Left ventricle myocardium superior (tissue), 1 donor: Measurements from ENCODE around the gene SENP6. TPM values are rescaled to one million over a fixed set of nuclear protein-coding genes. Genes with fewer than 3 reads are reported as not detected.
"Not testable (repeated sequence)": the region's sequence is repeated elsewhere in the genome, so short reads cannot be mapped to it uniquely, and the experiment has no call there.

ENCODE experiments used
- ATAC-seq: fragments of 200-7000 bp; cut with Tn5 transposase; one replicate; pipeline ENCODE4 v1.9.1; 2020; ENCODE audit warnings: mild to moderate bottlenecking, moderate library complexity
- DNase-seq: peaks from one replicate; pipeline ENCODE4 v3.0.0-alpha.2; 2020
- intact Hi-C: fragments of 100-400 bp; cut with micrococcal nuclease; formaldehyde crosslinking; loops from one replicate; pipeline ENCODE4 v1.11.0; 2022
- total RNA-seq: library from RNA; stranded (reverse); fragmentation: NEBNext Ultra II Directional; extraction: Animal tissue kit (Norgen Biotek cat#: 25700); gene quantifications from one replicate; pipeline ENCODE4 v1.2.1, GENCODE V29; 2021
- donor health status: DM: no; HTN: yes; CAD: no; lungs with severe emphysema.

Gene SENP6
- total RNA-seq, 1 donor from 2014 or later, result 57.7 TPM

DNA sequence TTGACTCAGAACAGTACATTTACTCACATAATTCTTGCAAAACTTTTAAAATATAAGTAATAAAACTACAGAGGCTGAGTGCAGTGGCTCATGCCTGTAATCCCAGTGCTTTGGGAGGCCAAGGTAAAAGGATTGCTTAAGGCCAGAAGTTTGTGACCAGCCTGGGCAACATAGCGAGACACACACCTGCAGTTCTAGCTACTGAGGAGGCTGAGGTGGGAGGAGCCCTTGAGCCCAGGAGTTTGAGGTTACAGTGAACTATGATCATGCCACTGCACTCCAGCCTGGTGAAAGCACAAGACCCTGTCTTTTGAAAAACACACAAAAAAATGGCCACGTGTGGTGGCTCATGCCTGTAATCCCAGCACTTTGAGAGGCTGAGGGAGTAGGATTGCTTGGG, 125.5 kb downstream of the SENP6 start:
- intact Hi-C loops, result no loop called here
- ATAC-seq, result no peak
- DNase-seq, result no peak

DNA sequence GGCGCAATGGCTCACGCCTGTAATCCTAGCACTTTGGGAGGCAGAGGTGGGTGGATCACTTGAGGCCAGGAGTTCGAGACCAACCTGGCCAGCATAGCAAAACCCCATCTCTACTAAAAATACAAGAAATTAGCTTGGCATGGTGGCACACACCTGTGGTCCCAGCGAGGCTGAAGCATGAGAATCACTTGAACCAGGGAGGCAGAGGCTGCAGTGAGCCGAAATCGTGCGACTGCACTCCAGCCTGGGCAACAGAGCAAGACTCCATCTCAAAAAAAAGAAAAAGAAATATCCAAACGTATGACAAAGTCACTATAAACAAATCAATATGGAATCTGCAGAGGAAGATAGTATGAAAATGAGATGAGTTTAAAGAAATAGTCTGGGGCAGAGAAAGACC, 129.3 kb downstream of the SENP6 start:
- intact Hi-C loops, ATAC-seq, DNase-seq: not testable (repeated sequence)

DNA sequence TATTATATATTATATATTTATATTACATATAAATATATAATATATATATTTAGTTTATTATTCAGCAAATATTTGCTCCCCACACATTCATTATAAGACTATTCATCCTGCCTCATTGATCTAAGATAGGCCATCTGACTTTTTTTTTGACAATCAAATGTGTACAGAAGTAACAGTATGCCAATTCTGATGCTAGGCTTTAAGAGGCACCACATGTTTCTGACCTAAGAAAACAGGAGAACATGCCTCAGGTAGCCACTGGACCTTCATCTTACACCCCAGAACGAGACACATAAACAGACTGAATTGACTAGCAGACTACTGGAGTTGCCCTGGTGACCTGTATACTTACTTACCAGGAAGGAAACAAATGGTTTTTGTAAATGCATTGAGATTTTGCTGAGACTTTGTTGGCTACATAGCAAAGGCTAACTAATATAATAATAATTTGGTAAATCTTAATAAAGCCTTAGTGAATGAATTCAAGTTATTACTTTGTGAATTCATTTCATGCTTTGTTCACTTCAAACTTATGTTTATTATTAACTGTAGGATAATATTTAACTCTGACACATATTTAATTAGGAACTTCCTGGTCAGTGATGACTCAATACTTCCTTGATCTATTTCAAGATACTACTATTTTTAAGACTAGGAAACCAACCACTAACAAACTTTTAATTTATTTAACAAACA, 134.0 kb downstream of the SENP6 start:
- no peak for ATAC-seq
- intact Hi-C loops, result no loop called here
- DNase-seq, result no peak

DNA sequence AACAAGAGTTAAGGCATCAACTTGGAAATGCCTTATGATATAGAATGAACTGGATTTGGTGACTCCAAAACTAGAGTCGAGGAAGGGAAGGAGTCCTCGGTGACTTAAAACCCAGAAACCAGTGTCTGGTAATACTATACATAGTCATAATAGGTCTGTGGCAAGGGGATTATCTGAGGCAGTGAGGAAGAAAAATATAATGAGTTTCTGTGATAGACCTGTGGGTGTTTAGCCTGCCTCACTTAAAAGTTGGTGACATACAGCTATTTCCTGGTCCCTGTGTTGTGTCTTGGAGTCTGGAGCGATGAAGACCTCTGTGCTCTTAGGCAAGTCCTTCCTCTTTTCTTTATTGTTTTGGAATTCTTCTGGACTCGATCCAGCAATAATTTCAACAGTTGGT, 142.3 kb downstream of the SENP6 start:
- no peak for DNase-seq
- ATAC-seq, result no peak
- intact Hi-C loops, result no loop called here

DNA sequence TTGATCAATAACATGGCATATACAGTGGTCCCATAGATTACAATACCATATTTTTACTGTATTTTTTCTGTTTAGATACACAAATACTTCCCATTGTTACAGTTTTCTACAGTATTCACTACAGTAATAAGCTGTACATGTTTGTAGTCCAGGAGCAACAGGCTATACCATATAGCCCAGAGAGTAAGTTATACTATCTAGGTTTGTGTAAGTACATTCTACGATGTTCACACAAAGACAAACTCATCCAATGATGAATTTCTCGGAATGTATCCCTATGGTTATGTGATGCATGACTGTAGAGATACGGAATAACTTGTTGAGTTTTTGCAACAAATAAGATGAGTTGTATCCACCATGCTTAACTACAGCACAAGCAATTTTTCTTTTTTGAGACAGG, 143.7 kb downstream of the SENP6 start:
- DNase-seq, result no peak
- no peak for ATAC-seq
- intact Hi-C loops, result no loop called here

DNA sequence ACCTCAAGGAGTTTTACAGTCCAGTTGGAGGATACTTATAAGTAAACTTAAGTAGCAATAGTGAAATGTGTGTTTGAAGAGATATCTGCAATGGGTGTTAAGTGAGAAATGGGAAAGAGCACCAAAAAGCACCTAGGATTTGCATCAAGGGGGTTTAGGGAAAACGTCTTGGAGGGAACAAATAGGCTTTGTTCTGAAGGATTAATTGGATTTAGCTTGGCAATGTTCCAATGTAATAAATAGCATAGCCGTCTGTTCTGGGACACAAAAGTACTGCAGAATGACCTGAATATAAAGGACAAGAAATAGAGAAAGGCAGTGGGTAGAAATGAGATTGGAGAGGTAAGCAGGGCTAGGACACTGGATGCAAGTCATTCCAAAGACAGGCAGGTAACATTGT, 144.5 kb downstream of the SENP6 start:
- ATAC-seq, result no peak
- intact Hi-C loops, result no loop called here
- DNase-seq, result no peak

DNA sequence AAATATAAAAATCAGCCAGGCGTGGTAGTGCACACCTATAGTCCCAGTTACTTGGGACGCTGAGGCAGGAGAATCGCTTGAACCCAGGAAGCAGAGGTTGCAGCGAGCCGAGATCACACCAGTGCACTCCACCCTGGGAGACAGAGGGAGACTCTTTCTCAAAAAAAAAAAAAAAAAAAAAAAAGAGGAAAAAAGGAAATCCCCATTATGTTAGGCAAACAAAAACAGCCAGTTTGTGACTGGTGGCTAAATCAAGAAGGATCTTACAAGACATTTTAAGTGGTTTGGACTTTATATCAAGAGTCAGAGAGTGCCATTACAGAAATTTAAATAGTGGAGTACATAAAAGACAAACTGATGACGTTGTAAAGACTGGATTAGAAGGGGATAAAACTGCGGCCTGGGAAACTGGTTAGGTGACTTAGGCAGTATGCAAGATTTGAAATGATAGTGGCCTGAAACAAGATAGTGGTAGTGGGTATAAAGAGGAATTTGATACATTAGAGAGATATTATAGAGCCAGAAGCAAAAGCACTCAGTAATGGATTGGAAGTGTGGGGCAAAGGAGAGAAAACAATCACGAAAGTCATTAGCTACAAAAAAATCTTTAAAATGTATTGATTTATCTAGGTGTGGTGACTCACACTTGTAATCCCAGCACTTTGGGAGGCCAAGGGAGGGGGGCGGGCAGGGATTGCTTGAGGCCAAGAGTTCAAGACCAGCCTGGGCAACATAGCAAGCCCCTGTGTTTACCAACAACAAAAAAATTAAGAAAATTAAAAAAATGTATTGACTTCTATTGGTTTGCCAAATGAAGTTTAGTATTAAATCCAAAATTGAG, 145.7 kb downstream of the SENP6 start:
- intact Hi-C loops, result no loop called here
- no peak for DNase-seq
- ATAC-seq, result no peak

DNA sequence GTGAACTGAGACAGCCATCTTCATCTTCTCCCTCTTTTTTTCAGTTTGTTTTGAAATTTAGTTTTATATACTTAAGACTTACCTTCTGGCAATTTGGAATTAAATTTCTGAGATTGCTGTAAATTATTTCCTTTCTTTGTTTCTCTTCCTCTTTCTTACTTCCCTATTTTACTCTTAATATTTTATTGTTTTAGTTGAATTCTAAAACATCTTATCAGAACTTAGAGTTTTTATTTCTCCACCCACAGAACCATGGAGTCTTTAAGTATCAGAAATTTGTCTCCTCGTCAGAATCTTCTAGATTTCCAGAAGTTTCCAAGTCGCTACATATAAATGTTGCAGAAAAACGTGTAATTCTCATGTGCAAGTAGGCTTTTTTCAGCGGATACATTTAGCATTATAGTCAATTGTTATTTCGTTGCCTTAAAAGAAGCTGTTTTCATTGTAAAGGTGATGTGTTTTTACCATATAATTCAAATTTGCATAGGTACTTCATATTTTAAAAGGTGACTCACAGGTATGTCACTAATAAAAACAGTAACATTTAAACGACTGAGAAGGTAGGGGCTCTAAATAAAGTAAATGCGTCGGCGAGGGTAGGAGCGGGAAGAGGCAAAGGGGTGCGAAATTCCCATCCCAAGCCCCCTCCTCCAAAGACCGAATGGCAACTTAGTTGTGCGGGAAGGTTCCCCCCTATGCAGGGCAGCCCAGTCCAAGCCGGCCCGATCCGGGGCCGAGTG, 146.5 kb downstream of the SENP6 start:
- ATAC-seq, result peak; percentile 63
- no peak for DNase-seq
- intact Hi-C loops, result no loop called here

DNA sequence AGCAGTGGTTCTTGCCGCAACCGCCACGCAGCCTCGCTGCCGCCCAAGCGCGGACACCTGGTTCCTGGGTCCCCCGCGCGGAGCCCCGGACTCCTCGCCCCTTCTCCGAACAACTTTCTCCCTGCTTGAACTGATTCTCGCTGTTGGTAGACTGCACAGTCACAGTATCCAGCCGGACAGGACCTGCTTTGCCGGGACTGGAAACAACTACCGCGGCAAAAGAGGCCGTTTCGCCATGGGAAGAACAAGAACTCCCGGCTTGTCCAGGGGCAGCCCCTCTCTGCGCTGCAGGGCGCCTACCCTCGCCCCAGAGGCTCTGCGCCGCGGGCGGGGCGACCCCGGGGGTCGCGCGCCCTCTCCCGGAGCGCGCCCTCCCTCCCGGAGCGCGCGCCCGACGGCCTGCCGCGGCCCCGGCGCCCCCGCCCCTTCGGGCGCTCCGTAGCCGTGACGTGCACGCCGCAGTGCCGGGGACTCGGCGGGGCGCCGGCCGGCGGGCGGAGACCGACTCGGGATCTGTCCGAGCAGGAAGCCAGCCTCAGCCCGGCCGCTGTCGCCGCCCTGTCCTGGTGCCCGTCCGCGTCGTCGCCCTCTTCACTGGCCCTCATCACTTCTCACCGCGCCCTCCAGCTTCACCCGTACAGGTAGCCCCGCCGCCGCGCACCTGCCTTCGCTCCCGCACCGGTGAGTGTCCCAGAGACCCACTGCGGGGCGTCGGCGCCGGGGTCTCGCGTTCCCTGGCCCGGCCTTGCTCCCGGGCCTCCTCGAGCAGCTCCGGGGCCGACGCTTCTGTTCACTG, 147.3 kb downstream of the SENP6 start, which contains the start of gene MYO6:
TSS of gene MYO6 (plus strand) at position 497 of the 796 bp plus-strand sequence. CDS start 68,309 bp downstream, outside the sequence.
- DNase-seq (peak; percentile 88), ATAC-seq (peak; percentile 99)

DNA sequence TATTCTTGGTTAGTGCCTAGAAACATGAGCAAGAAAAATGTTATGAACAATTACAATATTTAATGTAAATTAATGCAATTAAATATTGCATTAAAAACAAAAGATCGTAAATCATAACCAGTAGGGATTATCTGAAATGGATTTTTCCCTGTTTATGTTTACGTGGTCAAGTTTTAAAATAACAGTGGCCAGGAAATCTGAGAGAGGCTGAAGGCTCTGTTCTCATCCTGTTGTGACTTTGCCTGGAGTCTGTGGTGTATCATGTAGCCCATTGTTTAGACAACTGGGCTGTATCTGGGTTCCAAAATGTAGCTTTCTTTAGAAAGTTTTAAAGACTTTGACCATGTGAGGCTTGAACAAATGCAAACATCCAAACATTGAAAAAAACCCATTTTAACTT, 149.8 kb downstream of the SENP6 start:
- no peak for ATAC-seq
- intact Hi-C loops, result no loop called here

More for the DNA sequence above, 147.3 kb downstream of the SENP6 start, which contains the start of gene MYO6:
- intact Hi-C loops, result no loop called here

DNA sequence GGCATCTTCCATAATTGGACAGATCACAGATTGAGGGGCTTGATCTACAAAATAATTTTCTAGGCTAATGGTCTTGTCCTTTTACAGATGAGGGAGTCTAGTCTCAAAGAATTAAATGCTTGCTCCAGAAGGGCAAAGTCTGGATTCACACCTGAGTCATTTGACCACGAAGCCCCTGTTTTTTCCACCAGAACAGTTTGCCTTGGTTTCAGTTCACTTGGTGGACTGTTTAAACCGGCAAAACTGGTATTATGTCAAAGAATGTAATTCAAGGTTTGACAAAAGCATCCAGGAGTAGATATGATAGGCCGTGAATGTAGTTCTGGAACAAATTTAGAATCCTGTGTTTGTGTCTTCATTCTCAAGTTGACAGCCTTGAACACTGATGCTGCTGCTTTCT, 150.7 kb downstream of the SENP6 start:
- no peak for DNase-seq
- ATAC-seq, result no peak
- intact Hi-C loops, result no loop called here

More for the DNA sequence above, 149.8 kb downstream of the SENP6 start:
- DNase-seq, result no peak

DNA sequence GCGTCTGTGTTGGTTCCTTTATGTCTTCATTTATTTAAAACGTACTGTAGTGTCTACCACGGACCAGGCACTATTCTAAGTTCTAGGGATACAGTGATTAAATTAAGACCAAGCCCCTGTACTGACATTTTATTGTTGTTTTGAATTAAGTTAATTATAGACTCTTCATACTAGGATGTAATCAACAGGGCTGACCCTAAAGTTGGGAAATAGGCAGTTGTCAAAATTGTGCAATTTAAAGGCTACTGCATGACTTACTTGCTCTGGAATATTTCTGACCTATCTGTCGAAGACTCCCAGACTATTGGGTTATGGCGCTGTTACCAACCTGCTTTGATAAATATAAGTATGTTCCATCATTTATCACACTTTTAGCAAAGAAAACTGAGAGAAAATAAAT, 154.0 kb downstream of the SENP6 start:
- intact Hi-C loops, result no loop called here
- DNase-seq (no peak), ATAC-seq (no peak)

DNA sequence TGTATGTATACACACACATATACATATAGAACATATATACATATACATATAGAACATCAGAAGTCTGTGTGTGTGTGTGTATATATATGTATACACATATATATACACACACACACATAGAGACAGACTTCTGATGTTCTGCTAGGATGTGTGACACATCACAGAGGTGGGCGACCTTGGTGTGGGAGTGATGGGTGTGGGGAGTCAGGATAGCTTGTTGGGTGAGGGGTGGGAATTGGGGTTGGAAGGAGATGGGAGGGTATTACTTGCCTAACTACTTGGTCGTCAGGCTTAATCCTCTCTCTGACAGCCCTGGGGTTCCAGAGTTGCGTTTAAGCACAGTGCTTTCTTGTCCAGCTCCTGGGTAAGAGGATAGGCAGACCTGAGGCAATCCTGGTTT, 155.6 kb downstream of the SENP6 start:
- ATAC-seq, result no peak

DNA sequence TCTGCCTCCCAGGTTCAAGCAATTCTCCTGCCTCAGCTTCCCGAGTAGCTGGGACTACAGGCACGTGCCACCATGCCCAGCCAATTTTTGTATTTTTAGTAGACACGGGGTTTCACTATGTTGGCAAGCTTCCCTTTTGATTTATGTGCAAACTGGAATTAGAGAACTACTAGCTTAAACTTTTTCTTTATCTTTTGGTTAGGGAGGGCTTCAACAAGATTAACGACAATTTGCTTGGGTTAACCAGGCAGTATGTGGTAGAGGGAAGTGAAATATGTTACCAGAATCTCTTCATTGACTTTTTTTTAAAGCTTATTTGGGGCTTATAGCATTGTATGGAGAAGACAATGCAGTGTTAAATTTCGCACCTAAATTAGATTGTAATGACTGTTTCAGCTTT, 156.4 kb downstream of the SENP6 start:
- DNase-seq (no peak), ATAC-seq (no peak)
- intact Hi-C loops, result no loop called here

More for the DNA sequence above, 155.6 kb downstream of the SENP6 start:
- intact Hi-C loops, result no loop called here
- no peak for DNase-seq

DNA sequence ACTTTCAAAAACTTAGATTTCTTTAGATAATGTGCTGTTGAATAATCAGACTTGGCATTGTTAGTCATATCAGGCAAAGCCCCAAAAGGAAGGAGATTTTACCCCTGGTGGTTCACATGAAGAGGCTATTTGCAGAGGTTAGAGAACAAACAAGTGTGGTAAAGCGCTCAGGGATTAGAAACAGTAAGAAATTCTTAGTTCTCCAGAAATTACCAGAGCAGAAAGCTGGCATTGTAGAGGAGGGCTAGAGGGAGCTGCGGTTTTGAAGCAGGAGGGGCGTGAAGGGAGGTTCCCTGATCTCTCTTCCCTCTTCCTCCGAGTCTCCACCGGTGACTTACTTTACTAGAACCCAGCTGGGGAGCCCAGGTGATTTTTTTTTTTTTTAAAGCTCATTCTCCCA, 157.5 kb downstream of the SENP6 start:
- intact Hi-C loops, result no loop called here
- ATAC-seq (no peak), DNase-seq (no peak)

DNA sequence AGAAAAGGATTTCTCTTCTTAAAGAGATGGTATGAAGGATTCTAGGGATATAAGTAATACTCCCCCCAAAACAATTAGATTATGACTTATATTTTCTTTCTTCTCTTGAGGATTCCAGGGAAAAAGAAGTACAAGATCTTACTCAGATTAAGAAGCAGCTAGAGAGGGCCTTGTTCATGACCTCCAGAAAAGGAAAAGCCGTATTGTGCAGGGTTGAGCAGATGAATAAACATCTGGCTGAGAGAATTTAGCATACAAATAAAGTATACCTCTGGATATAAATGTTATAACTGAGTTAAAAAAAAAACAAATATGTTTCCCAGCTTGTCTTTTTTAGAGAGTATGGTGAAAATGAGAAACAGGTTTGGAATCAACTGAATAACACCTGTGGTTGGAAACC, 158.6 kb downstream of the SENP6 start:
- DNase-seq, result no peak
- intact Hi-C loops, result no loop called here
- ATAC-seq, result no peak

DNA sequence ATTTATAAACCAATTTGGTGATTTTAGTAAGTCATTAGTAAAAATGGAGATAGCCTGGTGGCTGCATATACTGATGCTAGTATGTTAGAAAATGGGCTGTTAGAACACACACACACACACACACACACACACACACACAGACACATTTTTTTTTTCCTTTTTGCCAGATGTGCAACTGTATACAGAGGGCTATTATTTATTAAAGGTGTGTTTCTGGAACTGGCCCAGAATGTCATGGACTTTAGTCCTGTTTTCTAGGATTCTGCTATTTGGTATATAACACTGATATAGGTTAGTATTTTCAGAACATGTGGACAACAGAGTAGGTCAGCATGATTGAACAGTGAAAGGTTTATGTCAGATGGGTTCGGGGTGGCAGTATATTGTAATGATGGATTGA, 159.8 kb downstream of the SENP6 start:
- DNase-seq (no peak), ATAC-seq (no peak)
- intact Hi-C loops, result no loop called here

DNA sequence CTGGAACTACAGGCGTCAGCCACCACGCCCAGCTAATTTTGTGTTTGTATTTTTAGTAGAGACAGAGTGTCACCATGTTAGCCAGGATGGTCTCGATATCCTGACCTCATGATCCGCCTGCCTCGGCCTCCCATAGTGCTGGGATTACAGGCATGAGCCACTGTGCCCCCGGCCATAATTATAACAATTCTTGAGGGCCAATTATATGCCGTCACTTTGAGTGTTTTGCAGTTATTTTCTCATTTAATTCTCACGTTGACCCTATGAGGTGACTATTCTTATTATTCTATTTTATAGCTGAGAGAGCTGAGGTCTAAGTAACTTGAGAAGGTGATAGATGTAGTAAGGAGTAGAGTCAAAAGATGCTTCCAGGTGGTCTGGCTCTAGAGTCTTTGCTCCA, 160.4 kb downstream of the SENP6 start:
- DNase-seq (no peak), ATAC-seq (no peak)
- intact Hi-C loops, result no loop called here

DNA sequence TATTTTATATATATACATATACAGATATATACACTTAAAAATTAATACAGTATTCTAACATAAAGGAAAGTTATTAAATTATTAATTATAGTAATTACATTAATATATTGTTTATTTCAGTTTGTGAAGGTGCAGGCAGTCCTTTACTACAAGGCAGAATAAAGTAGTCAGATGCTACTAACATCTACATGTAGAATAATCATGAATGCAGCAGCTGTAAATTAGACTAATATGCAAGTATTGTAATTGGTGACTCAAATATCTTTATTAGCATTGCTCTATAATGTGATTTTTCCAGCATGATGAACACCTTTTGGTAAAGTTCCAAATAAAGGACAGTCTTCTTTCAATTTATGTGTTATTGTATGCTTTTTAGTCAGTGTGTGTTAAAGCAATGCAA, 164.7 kb downstream of the SENP6 start:
- no peak for ATAC-seq
- DNase-seq, result no peak
- intact Hi-C loops, result no loop called here
